GDM1 (cell line): ENCODE data around the gene PCP4.

Experiments used
- DNase-seq: peaks from one replicate; lab custom pipeline; 2025; lab: John Stamatoyannopoulos, UW

Gene PCP4

GRCh38 chr21:39923476-39923875, 56.2 kb downstream of the PCP4 start:
- DNase-seq: no peak

GRCh38 chr21:39924577-39925308, 57.5 kb downstream of the PCP4 start:
- no peak for DNase-seq

- DNase-seq: no peak
These were observed 60.2 kb downstream of the PCP4 start for GRCh38 chr21:39927304-39927886.

GRCh38 chr21:39932335-39932734, 65.1 kb downstream of the PCP4 start:
- DNase-seq: no peak

- DNase-seq: no peak
These were observed 67.7 kb downstream of the PCP4 start for GRCh38 chr21:39934895-39935294.

- no peak for DNase-seq
These were observed 68.5 kb downstream of the PCP4 start for GRCh38 chr21:39935716-39936115.

- no peak for DNase-seq
These were observed 70.9 kb downstream of the PCP4 start for GRCh38 chr21:39938086-39938625.

GRCh38 chr21:39946199-39946598, 79.0 kb downstream of the PCP4 start:
- DNase-seq: no peak

- DNase-seq: no peak
These were observed 79.8 kb downstream of the PCP4 start for GRCh38 chr21:39947031-39947430.

- no peak for DNase-seq
These were observed 84.2 kb downstream of the PCP4 start for GRCh38 chr21:39951183-39952101.

GRCh38 chr21:39952265-39952664, 85.0 kb downstream of the PCP4 start:
- DNase-seq: no peak

GRCh38 chr21:39954570-39954969, 87.3 kb downstream of the PCP4 start:
- DNase-seq: no peak

GRCh38 chr21:39955326-39955725, 88.1 kb downstream of the PCP4 start:
- DNase-seq: no peak

- no peak for DNase-seq
These were observed 89.3 kb downstream of the PCP4 start for GRCh38 chr21:39956586-39956985.

- DNase-seq: no peak
These were observed 91.5 kb downstream of the PCP4 start for GRCh38 chr21:39958731-39959130.

- no peak for DNase-seq
These were observed 94.0 kb downstream of the PCP4 start for GRCh38 chr21:39961251-39961650.

- DNase-seq: no peak
These were observed 97.8 kb downstream of the PCP4 start for GRCh38 chr21:39965026-39965425.

- no peak for DNase-seq
These were observed 99.5 kb downstream of the PCP4 start for GRCh38 chr21:39966786-39967185.

- DNase-seq: no peak
These were observed 100.8 kb downstream of the PCP4 start for GRCh38 chr21:39968010-39968409.

GRCh38 chr21:39969691-39970364, 102.6 kb downstream of the PCP4 start:
- no peak for DNase-seq

- DNase-seq: no peak
These were observed 104.7 kb downstream of the PCP4 start for GRCh38 chr21:39971956-39972355.

- DNase-seq: no peak
These were observed 105.2 kb downstream of the PCP4 start for GRCh38 chr21:39972471-39972870.
